22Rv1 (cell line): ENCODE measurements around the gene UPK3A.

Experiments used
- ZFX ChIP-seq: fragments of 450-650 bp; IDR thresholded peaks from 2 replicates; pipeline ENCODE4 v1.6.1; 2017; ENCODE audit warnings: antibody characterized with exemption, borderline replicate concordance
- TF ChIP-seq, protein P1 (sequence below): fragments of 450-650 bp; IDR thresholded peaks from 2 replicates; pipeline ENCODE4 v1.5.1; 2017; ENCODE audit warnings: mild to moderate bottlenecking

DNA sequence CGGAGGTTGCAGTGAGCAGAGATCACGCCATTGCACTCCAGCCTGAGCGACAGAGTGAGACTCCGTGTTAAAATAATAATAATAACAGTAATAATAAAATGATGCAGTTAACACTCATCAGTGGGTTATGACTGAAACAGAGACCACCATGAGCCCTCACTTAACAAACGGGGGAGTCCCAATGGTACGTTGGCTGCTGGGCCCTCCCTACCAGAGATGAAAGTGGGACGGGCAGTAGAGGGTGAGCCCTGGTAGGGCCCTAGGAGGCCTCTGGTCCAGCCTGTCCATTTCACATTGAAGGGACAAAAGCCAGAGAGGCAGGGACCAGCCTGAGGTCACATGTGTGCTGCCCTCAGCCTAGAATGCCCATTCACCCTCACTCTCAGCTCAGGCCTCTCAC lies 30.4 kb upstream of the UPK3A start:
- TF ChIP-seq, protein P1, sequence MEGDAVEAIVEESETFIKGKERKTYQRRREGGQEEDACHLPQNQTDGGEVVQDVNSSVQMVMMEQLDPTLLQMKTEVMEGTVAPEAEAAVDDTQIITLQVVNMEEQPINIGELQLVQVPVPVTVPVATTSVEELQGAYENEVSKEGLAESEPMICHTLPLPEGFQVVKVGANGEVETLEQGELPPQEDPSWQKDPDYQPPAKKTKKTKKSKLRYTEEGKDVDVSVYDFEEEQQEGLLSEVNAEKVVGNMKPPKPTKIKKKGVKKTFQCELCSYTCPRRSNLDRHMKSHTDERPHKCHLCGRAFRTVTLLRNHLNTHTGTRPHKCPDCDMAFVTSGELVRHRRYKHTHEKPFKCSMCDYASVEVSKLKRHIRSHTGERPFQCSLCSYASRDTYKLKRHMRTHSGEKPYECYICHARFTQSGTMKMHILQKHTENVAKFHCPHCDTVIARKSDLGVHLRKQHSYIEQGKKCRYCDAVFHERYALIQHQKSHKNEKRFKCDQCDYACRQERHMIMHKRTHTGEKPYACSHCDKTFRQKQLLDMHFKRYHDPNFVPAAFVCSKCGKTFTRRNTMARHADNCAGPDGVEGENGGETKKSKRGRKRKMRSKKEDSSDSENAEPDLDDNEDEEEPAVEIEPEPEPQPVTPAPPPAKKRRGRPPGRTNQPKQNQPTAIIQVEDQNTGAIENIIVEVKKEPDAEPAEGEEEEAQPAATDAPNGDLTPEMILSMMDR, result no peak
- no peak for TF ChIP-seq ZFX
